ENCODE data around the gene MUC4. TPM values are rescaled to one million over a fixed set of nuclear protein-coding genes. Genes with fewer than 3 reads are reported as not detected.
"Not testable (repeated sequence)": the region's sequence is repeated elsewhere in the genome, so short reads cannot be mapped to it uniquely, and the experiment has no call there.

MUC4 gene
- total RNA-seq, 2 experiments from 2014 or later, result 0.02 TPM; not detected in 1

GRCh38 chr3:195806211-195806915, 5.4 kb downstream of the MUC4 start:
- Mint-ChIP-seq H3K9me3 (no peaks in the 10 kb centered on the region), H3K36me3 (ENCODE audit: low read depth) (no peaks in the 10 kb centered on the region), H3K27ac (peak overlapping the region; percentile 37), H3K27me3 (ENCODE audit: low read depth) (no peaks in the 10 kb centered on the region), H3K4me3 (no peak overlapping the region), H3K4me1 (ENCODE audit: low read depth) (peaks cover 40% of the 10 kb centered on the region)
- CTCF ChIA-PET, result interaction anchor here (0.7 to 0.8 kb wide), 2 partner anchors 43 to 88 kb away, joined by 3 read pairs; no protein-coding TSS in a partner anchor
- intact Hi-C loops (cut with micrococcal nuclease), result no loop called here
- no peak for DNase-seq

- CTCF ChIA-PET; H3K36me3 Mint-ChIP-seq (ENCODE audit: low read depth); H3K27me3 Mint-ChIP-seq (ENCODE audit: low read depth); H3K4me3 Mint-ChIP-seq; intact Hi-C loops (cut with micrococcal nuclease); H3K9me3 Mint-ChIP-seq; DNase-seq; H3K27ac Mint-ChIP-seq: not testable (repeated sequence)
- peaks cover 40% of the 10 kb centered on the region for H3K4me1 Mint-ChIP-seq (ENCODE audit: low read depth)
These were observed 6.1 kb downstream of the MUC4 start for GRCh38 chr3:195805588-195805987.

GRCh38 chr3:195805181-195805580, 6.5 kb downstream of the MUC4 start:
- Mint-ChIP-seq H3K4me3 (no peak overlapping the region), H3K36me3 (ENCODE audit: low read depth) (no peaks in the 10 kb centered on the region), H3K9me3 (no peaks in the 10 kb centered on the region), H3K4me1 (ENCODE audit: low read depth) (peaks cover 40% of the 10 kb centered on the region), H3K27me3 (ENCODE audit: low read depth) (no peaks in the 10 kb centered on the region), H3K27ac (peak overlapping the region; percentile 44)
- no peak for DNase-seq
- CTCF ChIA-PET, result interaction anchor here (0.6 kb wide), 1 partner anchor 198 kb away, joined by 3 read pairs; no protein-coding TSS in a partner anchor
- intact Hi-C loops (cut with micrococcal nuclease), result no loop called here

GRCh38 chr3:195803289-195803908, 8.3 kb downstream of the MUC4 start:
- intact Hi-C loops (cut with micrococcal nuclease), result no loop called here
- H3K27me3 Mint-ChIP-seq (ENCODE audit: low read depth), result no peaks in the 10 kb centered on the region
- H3K36me3 Mint-ChIP-seq (ENCODE audit: low read depth), result no peaks in the 10 kb centered on the region
- no peak for DNase-seq
- H3K4me3 Mint-ChIP-seq, result no peak overlapping the region
- H3K27ac Mint-ChIP-seq, result no peak overlapping the region
- H3K9me3 Mint-ChIP-seq, result no peaks in the 10 kb centered on the region
- H3K4me1 Mint-ChIP-seq (ENCODE audit: low read depth), result peaks cover 40% of the 10 kb centered on the region
- CTCF ChIA-PET, result interaction anchor here (0.6 to 2.4 kb wide), 3 partner anchors 10 to 192 kb away, joined by 3 to 9 read pairs (median 3); no protein-coding TSS in a partner anchor

- Mint-ChIP-seq H3K27ac (no peak overlapping the region), H3K4me1 (ENCODE audit: low read depth) (peaks cover 40% of the 10 kb centered on the region), H3K9me3 (no peaks in the 10 kb centered on the region), H3K36me3 (ENCODE audit: low read depth) (no peaks in the 10 kb centered on the region), H3K4me3 (no peak overlapping the region), H3K27me3 (ENCODE audit: low read depth) (no peaks in the 10 kb centered on the region)
- intact Hi-C loops (cut with micrococcal nuclease), result no loop called here
- no peak for DNase-seq
- CTCF ChIA-PET, result interaction anchor here (0.6 to 2.4 kb wide), 2 partner anchors 48 to 192 kb away, joined by 3 to 9 read pairs; no protein-coding TSS in a partner anchor
These were observed 8.9 kb downstream of the MUC4 start for GRCh38 chr3:195802795-195803194.

GRCh38 chr3:195802261-195802701, 9.4 kb downstream of the MUC4 start:
- Mint-ChIP-seq H3K9me3 (no peaks in the 10 kb centered on the region), H3K4me1 (ENCODE audit: low read depth) (peaks cover 40% of the 10 kb centered on the region), H3K27me3 (ENCODE audit: low read depth) (no peaks in the 10 kb centered on the region), H3K36me3 (ENCODE audit: low read depth) (no peaks in the 10 kb centered on the region), H3K4me3 (peak overlapping the region; percentile 28), H3K27ac (no peak overlapping the region)
- intact Hi-C loops (cut with micrococcal nuclease), result no loop called here
- CTCF ChIA-PET, result interaction anchor here (0.6 to 2.4 kb wide), 2 partner anchors 42 to 49 kb away, joined by 3 to 9 read pairs; no protein-coding TSS in a partner anchor
- DNase-seq, result peak; percentile 67

- DNase-seq, result no peak
- H3K9me3 Mint-ChIP-seq, result no peaks in the 10 kb centered on the region
- H3K27me3 Mint-ChIP-seq (ENCODE audit: low read depth), result no peaks in the 10 kb centered on the region
- CTCF ChIA-PET, result interaction anchor here (0.6 to 2.4 kb wide), 2 partner anchors 41 to 49 kb away, joined by 3 to 9 read pairs; no protein-coding TSS in a partner anchor
- intact Hi-C loops (cut with micrococcal nuclease), result no loop called here
- peak overlapping the region; percentile 28 for H3K4me3 Mint-ChIP-seq
- peaks cover 39% of the 10 kb centered on the region for H3K4me1 Mint-ChIP-seq (ENCODE audit: low read depth)
- no peak overlapping the region for H3K27ac Mint-ChIP-seq
- no peaks in the 10 kb centered on the region for H3K36me3 Mint-ChIP-seq (ENCODE audit: low read depth)
These were observed 10.2 kb downstream of the MUC4 start for GRCh38 chr3:195801251-195802183.

GRCh38 chr3:195800240-195800639, 11.5 kb downstream of the MUC4 start:
- Mint-ChIP-seq H3K4me3 (no peak overlapping the region), H3K9me3 (no peaks in the 10 kb centered on the region), H3K27me3 (ENCODE audit: low read depth) (no peaks in the 10 kb centered on the region), H3K36me3 (ENCODE audit: low read depth) (no peaks in the 10 kb centered on the region), H3K4me1 (ENCODE audit: low read depth) (peaks cover 32% of the 10 kb centered on the region), H3K27ac (no peak overlapping the region)
- intact Hi-C loops (cut with micrococcal nuclease), result no loop called here
- DNase-seq, result no peak
- CTCF ChIA-PET, result interaction anchor here (0.7 kb wide), 1 partner anchor 41 kb away, joined by 4 read pairs; no protein-coding TSS in a partner anchor

- H3K27ac Mint-ChIP-seq, result no peak overlapping the region
- H3K36me3 Mint-ChIP-seq (ENCODE audit: low read depth), result no peaks in the 10 kb centered on the region
- H3K4me3 Mint-ChIP-seq, result no peak overlapping the region
- H3K4me1 Mint-ChIP-seq (ENCODE audit: low read depth), result peaks cover under 1% of the 10 kb centered on the region
- H3K9me3 Mint-ChIP-seq, result no peaks in the 10 kb centered on the region
- no peaks in the 10 kb centered on the region for H3K27me3 Mint-ChIP-seq (ENCODE audit: low read depth)
- DNase-seq, result no peak
- CTCF ChIA-PET, result no interaction called here
- intact Hi-C loops (cut with micrococcal nuclease), result no loop called here
These were observed 14.9 kb downstream of the MUC4 start for GRCh38 chr3:195796795-195797194.

- CTCF ChIA-PET, result no interaction called here
- intact Hi-C loops (cut with micrococcal nuclease), result no loop called here
- Mint-ChIP-seq H3K27me3 (ENCODE audit: low read depth) (no peaks in the 10 kb centered on the region), H3K36me3 (ENCODE audit: low read depth) (no peaks in the 10 kb centered on the region), H3K4me3 (no peak overlapping the region), H3K27ac (no peak overlapping the region), H3K9me3 (peaks cover 2% of the 10 kb centered on the region), H3K4me1 (ENCODE audit: low read depth) (peaks cover 2% of the 10 kb centered on the region)
- DNase-seq, result no peak
These were observed 17.0 kb downstream of the MUC4 start for GRCh38 chr3:195794708-195795107.

GRCh38 chr3:195792621-195793020, 19.1 kb downstream of the MUC4 start:
- H3K36me3 Mint-ChIP-seq (ENCODE audit: low read depth); H3K9me3 Mint-ChIP-seq; CTCF ChIA-PET; H3K27me3 Mint-ChIP-seq (ENCODE audit: low read depth); DNase-seq; intact Hi-C loops (cut with micrococcal nuclease); H3K4me3 Mint-ChIP-seq; H3K27ac Mint-ChIP-seq: not testable (repeated sequence)
- peaks cover 19% of the 10 kb centered on the region for H3K4me1 Mint-ChIP-seq (ENCODE audit: low read depth)

- CTCF ChIA-PET, result interaction anchor here (1.2 to 1.3 kb wide), 2 partner anchors 60 to 126 kb away, joined by 3 read pairs; no protein-coding TSS in a partner anchor
- no peaks in the 10 kb centered on the region for H3K27me3 Mint-ChIP-seq (ENCODE audit: low read depth)
- intact Hi-C loops (cut with micrococcal nuclease), result no loop called here
- H3K9me3 Mint-ChIP-seq, result peaks cover 17% of the 10 kb centered on the region
- no peak overlapping the region for H3K27ac Mint-ChIP-seq
- peaks cover 8% of the 10 kb centered on the region for H3K36me3 Mint-ChIP-seq (ENCODE audit: low read depth)
- peaks cover 27% of the 10 kb centered on the region for H3K4me1 Mint-ChIP-seq (ENCODE audit: low read depth)
- DNase-seq, result no peak
- H3K4me3 Mint-ChIP-seq, result no peak overlapping the region
These were observed 20.8 kb downstream of the MUC4 start for GRCh38 chr3:195790901-195791300.

Data from activated naive CD4-positive, alpha-beta T cell treated with anti-CD3 and anti-CD28 coated beads for 36 hours (primary cell).